Activated gamma-delta T cell treated with anti-CD3 and anti-CD28 coated beads, Interleukin-2, amount 50 U/mL, for 16 hours (primary cell): ENCODE measurements around the gene PACRG.
"Not testable (repeated sequence)": the region's sequence is repeated elsewhere in the genome, so short reads cannot be mapped to it uniquely, and the experiment has no call there.

Source experiments
- DNase-seq: peaks from one replicate; pipeline ENCODE4 v3.0.0-alpha.2; 2020; ENCODE audit warnings: low read depth

The PACRG gene

GRCh38 chr6:162727322-162728182 is at the start of gene PACRG, which contains the start of gene PRKN:
TSS of gene PACRG (plus strand) at chr6:162727974.
TSS of gene PRKN (minus strand) at chr6:162727766.
- peak; percentile 97 for DNase-seq

- DNase-seq, result not testable (repeated sequence)
These were observed 48.9 kb upstream of the PACRG start for GRCh38 chr6:162678896-162679295.

- DNase-seq, result no peak
These were observed 48.1 kb upstream of the PACRG start for GRCh38 chr6:162679681-162680080.

- no peak for DNase-seq
These were observed 47.4 kb upstream of the PACRG start for GRCh38 chr6:162680367-162680766.

- DNase-seq, result no peak
These were observed 46.9 kb upstream of the PACRG start for GRCh38 chr6:162680871-162681270.

- no peak for DNase-seq
These were observed 46.3 kb upstream of the PACRG start for GRCh38 chr6:162681447-162681846.

- DNase-seq, result no peak
These were observed 44.6 kb upstream of the PACRG start for GRCh38 chr6:162683135-162683534.

- no peak for DNase-seq
These were observed 43.7 kb upstream of the PACRG start for GRCh38 chr6:162684052-162684451.

GRCh38 chr6:162684961-162685360 is 42.8 kb upstream of the PACRG start:
- no peak for DNase-seq

- no peak for DNase-seq
These were observed 42.2 kb upstream of the PACRG start for GRCh38 chr6:162685586-162685985.

- DNase-seq, result no peak
These were observed 38.9 kb upstream of the PACRG start for GRCh38 chr6:162688751-162689345.

GRCh38 chr6:162690158-162690557 is 37.6 kb upstream of the PACRG start:
- no peak for DNase-seq

- no peak for DNase-seq
These were observed 29.8 kb upstream of the PACRG start for GRCh38 chr6:162697872-162698403.

- DNase-seq, result no peak
These were observed 29.3 kb upstream of the PACRG start for GRCh38 chr6:162698440-162698839.

GRCh38 chr6:162699961-162700360 is 27.8 kb upstream of the PACRG start:
- no peak for DNase-seq

- no peak for DNase-seq
These were observed 26.8 kb upstream of the PACRG start for GRCh38 chr6:162700966-162701365.

GRCh38 chr6:162701551-162701950 is 26.2 kb upstream of the PACRG start:
- DNase-seq, result no peak

- DNase-seq, result no peak
These were observed 25.3 kb upstream of the PACRG start for GRCh38 chr6:162702446-162702845.

GRCh38 chr6:162704001-162704400 is 23.8 kb upstream of the PACRG start:
- DNase-seq, result no peak

- no peak for DNase-seq
These were observed 22.0 kb upstream of the PACRG start for GRCh38 chr6:162705736-162706135.

- no peak for DNase-seq
These were observed 21.5 kb upstream of the PACRG start for GRCh38 chr6:162706232-162706631.

- DNase-seq, result no peak
These were observed 18.8 kb upstream of the PACRG start for GRCh38 chr6:162708971-162709370.

GRCh38 chr6:162709431-162709830 is 18.3 kb upstream of the PACRG start:
- no peak for DNase-seq
